ENCODE results near the gene HIP1R. TPM values are rescaled to one million over a fixed set of nuclear protein-coding genes. Genes with fewer than 3 reads are reported as not detected.
A peak's percentile ranks its signal among the peaks of the same experiment; 100 is the strongest.

Gene HIP1R
- total and polyA plus RNA-seq, 2 of the 4 experiments (the other 2 are of a cell fraction) = 13.8 to 18.5 TPM

DNA sequence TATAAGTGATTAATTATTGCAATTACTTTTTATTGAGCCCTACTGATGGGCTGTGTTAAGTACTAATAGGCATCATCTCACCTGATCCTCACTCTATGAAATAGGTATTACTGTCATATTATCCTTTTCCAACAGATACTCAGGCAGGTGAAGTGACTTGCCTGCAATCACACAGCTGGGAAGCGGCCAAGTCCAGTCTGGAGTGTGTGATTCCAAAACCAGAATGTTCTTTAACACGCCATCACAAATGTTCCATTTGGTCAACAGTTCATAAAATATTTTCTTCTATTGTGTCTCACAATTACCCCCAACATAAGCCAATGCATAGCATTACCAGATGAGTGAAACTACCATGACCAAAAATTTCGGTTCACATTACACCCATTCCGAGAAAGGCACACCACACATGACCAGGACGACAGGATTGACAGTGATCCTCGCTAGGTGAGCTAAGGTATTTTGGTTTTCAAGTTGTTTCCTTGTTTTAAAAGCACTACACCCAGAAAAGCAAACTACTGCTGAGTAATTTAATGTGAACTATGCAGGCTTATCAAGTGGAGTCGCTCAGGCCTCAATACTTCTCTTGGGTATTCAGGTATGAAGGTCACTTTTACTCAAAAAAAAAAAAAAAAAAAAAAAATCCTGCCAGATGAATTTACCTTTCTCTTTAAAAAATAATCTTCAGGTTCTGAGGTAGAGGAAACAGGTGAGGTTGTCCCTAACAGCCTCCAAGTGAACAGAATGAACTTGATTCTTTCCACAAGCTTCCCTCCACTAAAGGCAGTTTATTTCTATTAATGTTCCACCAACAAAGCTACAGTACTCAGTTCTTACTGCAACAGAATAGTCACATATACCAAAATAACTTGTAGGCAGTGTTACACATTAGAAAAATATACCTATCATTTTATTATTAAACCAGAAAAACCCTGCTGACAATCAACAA is 58.2 kb downstream of the HIP1R start:
- no peak overlapping the region for H2AK5ac ChIP-seq (ENCODE audit: low read depth, low read length)
- no peak overlapping the region for H4K5ac ChIP-seq (ENCODE audit: low read depth, low read length)
- H3K27me3 ChIP-seq (ENCODE audit: control insufficient read depth, insufficient read depth, low read length) = no peaks in the 10 kb centered on the region
- H3K4ac ChIP-seq (ENCODE audit: low read depth, low read length) = no peak overlapping the region
- POLR2A ChIA-PET (ENCODE audit: unreplicated experiment) = no interaction called here
- H4K8ac ChIP-seq (ENCODE audit: low read depth in 2 of 2, low read length in 2 of 2) = no peak overlapping the region
- no peak overlapping the region for H3K27ac ChIP-seq (ENCODE audit: insufficient read depth, low read length)
- H3K9me1 ChIP-seq (ENCODE audit: insufficient read depth, low read length) = peaks cover 28% of the 10 kb centered on the region
- H4K20me1 ChIP-seq (ENCODE audit: insufficient read depth, low read length) = peaks cover 59% of the 10 kb centered on the region
- no peak for DNase-seq
- no peak overlapping the region for H2BK20ac ChIP-seq (ENCODE audit: low read depth, low read length)
- H2AK9ac ChIP-seq (replicated peaks; ENCODE audit: low read depth, low read length, poor library complexity) = no peak overlapping the region
- no peak overlapping the region; the same call in 1 of the 2 replicates for H3K14ac ChIP-seq (replicated peaks; ENCODE audit: low read depth, low read length)
- dilution Hi-C loops (cut with HindIII; ENCODE audit: low sequenced_read_pairs, unreplicated experiment) (no loop called here), intact Hi-C loops (cut with micrococcal nuclease) (loop anchor here (10.0 kb wide), 1 partner anchor 341 kb away; the partner anchor contains the start of genes MPHOSPH9 and MTRFR), in situ Hi-C loops (cut with MboI; ENCODE audit: low sequenced_read_pairs) (no loop called here)
- H3K4me2 ChIP-seq (ENCODE audit: low read depth, low read length) = peak overlapping the region; percentile 54
- no CpG with 5 or more reads among the region's 7 CpGs for WGBS, 2 experiments (ENCODE audit: extremely low coverage in 2 of 2, insufficient read length in 1 of 2)
- no peaks in the 10 kb centered on the region for H3K9me3 ChIP-seq (ENCODE audit: control insufficient read depth, insufficient read depth, low read length)
- H3K9ac ChIP-seq (ENCODE audit: low read depth, low read length) = no peak overlapping the region
- no peak overlapping the region for H3K18ac ChIP-seq (ENCODE audit: low read depth, low read length)
- no peak for ATAC-seq (ENCODE audit: low read depth)
- H3K79me1 ChIP-seq (ENCODE audit: low read depth in 1 of 2, low read length in 2 of 2) = peaks cover 3 to 74% of the 10 kb centered on the region in 2 experiments; a peak in 3 of 4 replicates
- H2BK15ac ChIP-seq (ENCODE audit: low read depth, low read length) = 0 out of 3 replicates have a peak overlapping the region, but pooled peaks have one; percentile 28
- TF ChIP-seq RCOR1 (IDR thresholded peaks at IDR 0.05; ENCODE audit: insufficient replicate concordance, low read length) (no peak), POLR2A (IDR thresholded peaks at IDR 0.05; ENCODE audit: low read depth, low read length) (no peak), RFX5 (IDR thresholded peaks at IDR 0.05; ENCODE audit: low read depth, low read length) (no peak), SMC3 (IDR thresholded peaks at IDR 0.05; ENCODE audit: low read depth, low read length) (no peak), NFE2L2 (IDR thresholded peaks at IDR 0.05; ENCODE audit: low read depth, low read length) (no peak), CHD1 (IDR thresholded peaks at IDR 0.05; ENCODE audit: low read depth, low read length) (0 out of 2 replicates have a peak, but pooled peaks have one; percentile 49)
- TF ChIP-seq, protein P1, sequence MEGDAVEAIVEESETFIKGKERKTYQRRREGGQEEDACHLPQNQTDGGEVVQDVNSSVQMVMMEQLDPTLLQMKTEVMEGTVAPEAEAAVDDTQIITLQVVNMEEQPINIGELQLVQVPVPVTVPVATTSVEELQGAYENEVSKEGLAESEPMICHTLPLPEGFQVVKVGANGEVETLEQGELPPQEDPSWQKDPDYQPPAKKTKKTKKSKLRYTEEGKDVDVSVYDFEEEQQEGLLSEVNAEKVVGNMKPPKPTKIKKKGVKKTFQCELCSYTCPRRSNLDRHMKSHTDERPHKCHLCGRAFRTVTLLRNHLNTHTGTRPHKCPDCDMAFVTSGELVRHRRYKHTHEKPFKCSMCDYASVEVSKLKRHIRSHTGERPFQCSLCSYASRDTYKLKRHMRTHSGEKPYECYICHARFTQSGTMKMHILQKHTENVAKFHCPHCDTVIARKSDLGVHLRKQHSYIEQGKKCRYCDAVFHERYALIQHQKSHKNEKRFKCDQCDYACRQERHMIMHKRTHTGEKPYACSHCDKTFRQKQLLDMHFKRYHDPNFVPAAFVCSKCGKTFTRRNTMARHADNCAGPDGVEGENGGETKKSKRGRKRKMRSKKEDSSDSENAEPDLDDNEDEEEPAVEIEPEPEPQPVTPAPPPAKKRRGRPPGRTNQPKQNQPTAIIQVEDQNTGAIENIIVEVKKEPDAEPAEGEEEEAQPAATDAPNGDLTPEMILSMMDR (conservative IDR thresholded peaks at IDR 0.05; ENCODE audit: low read depth, low read length) = no peak
- no peak overlapping the region for H4K91ac ChIP-seq (ENCODE audit: insufficient read depth, low read depth, low read length)
- BruUV-seq (replicated peaks) = TSS peak; percentile 26
- H3K56ac ChIP-seq (ENCODE audit: extremely low read depth, insufficient read depth, low read length) = no peak overlapping the region
- no peak overlapping the region for H3K4me3 ChIP-seq (ENCODE audit: insufficient read depth, low read depth, low read length)
- H2BK5ac ChIP-seq (ENCODE audit: low read depth, low read length, poor library complexity, severe bottlenecking) = peak overlapping the region; percentile 29
- no peaks in the 10 kb centered on the region; the same call in 1 of the 2 replicates for H3K36me3 ChIP-seq (ENCODE audit: control insufficient read depth, insufficient read depth, low read length)
- H2BK120ac ChIP-seq (ENCODE audit: low read depth, low read length) = no peak overlapping the region
- no peak overlapping the region for H2AFZ ChIP-seq (replicated peaks; ENCODE audit: low read length, poor library complexity)
- peaks cover 27% of the 10 kb centered on the region for H3K4me1 ChIP-seq (ENCODE audit: control insufficient read depth, insufficient read depth, low read length)
- CTCF ChIA-PET = interaction anchor here (1.1 kb wide), 1 partner anchor 9 kb away, joined by 6 read pairs; no protein-coding TSS in a partner anchor
- H3K23ac ChIP-seq (ENCODE audit: low read depth, low read length) = peak overlapping the region; percentile 41; the same call in 1 of the 2 replicates

Measured in IMR-90 (cell line).